CD8-positive, alpha-beta memory T cell (primary cell): ENCODE results near the gene TBL2. TPM values are rescaled to one million over a fixed set of nuclear protein-coding genes. Genes with fewer than 3 reads are reported as not detected.
"Not testable (repeated sequence)": the region's sequence is repeated elsewhere in the genome, so short reads cannot be mapped to it uniquely, and the experiment has no call there.

Experiments
- CTCF ChIA-PET: fragments of 350-600 bp; sonication (Branson Sonifier 250); formaldehyde crosslinking; loops from one replicate; lab custom pipeline; 2021; ENCODE audit warnings: antibody characterized with exemption; lab: Charles Lee
- POLR2A ChIA-PET: fragments of 350-600 bp; sonication (Branson Sonifier 250); formaldehyde crosslinking; loops from one replicate; lab custom pipeline; 2021; ENCODE audit warnings: antibody characterized with exemption; lab: Charles Lee
- DNase-seq, 5 donors: peaks; one replicate each; pipeline versions ENCODE4 v3.0.0 to v3.0.0-alpha.2; 2020 to 2022; ENCODE audit warnings: mixed read lengths in 1 of 5
- H3K27ac ChIP-seq: one replicate; pipeline ENCODE4 v1.7.0; 2013; ENCODE audit warnings: low read depth, mild to moderate bottlenecking, low read length, moderate library complexity
- H3K27me3 ChIP-seq: 2 replicates; pipeline ENCODE4 v1.7.0; 2013; ENCODE audit warnings: low read length, mild to moderate bottlenecking; ENCODE audit not compliant: insufficient read depth, poor library complexity, severe bottlenecking
- H3K36me3 ChIP-seq: 2 replicates; pipeline ENCODE4 v1.7.0; 2013; ENCODE audit warnings: mild to moderate bottlenecking, low read length, moderate library complexity; ENCODE audit not compliant: insufficient read depth
- H3K4me1 ChIP-seq: 2 replicates; pipeline ENCODE4 v1.7.0; 2013; ENCODE audit warnings: mild to moderate bottlenecking, low read length, moderate library complexity; ENCODE audit not compliant: insufficient read depth
- H3K4me3 ChIP-seq: 2 replicates; pipeline ENCODE4 v1.7.0; 2013; ENCODE audit warnings: mild to moderate bottlenecking, low read length
- H3K9me3 ChIP-seq: 2 replicates; pipeline ENCODE4 v1.7.0; 2013; ENCODE audit warnings: mild to moderate bottlenecking, low read length
- H3K27ac Mint-ChIP-seq, 8 donors: one replicate each; pipeline ENCODE4 v1.8.0; 2020 to 2021; ENCODE audit warnings: mixed read lengths in 8 of 8, mild to moderate bottlenecking in 6 of 8, inconsistent platforms in 3 of 8, moderate library complexity in 3 of 8
- H3K27me3 Mint-ChIP-seq, 2 donors: one replicate each; pipeline ENCODE4 v1.8.0; 2020 to 2021; ENCODE audit warnings: mixed read lengths in 2 of 2, mild to moderate bottlenecking in 1 of 2, moderate library complexity in 1 of 2
- H3K36me3 Mint-ChIP-seq, 3 donors: one replicate each; pipeline ENCODE4 v1.8.0; 2020 to 2021; ENCODE audit warnings: mixed read lengths in 3 of 3, inconsistent platforms in 1 of 3, mild to moderate bottlenecking in 1 of 3
- H3K4me1 Mint-ChIP-seq, 3 donors: one replicate each; pipeline ENCODE4 v1.8.0; 2020 to 2021; ENCODE audit warnings: mixed read lengths in 3 of 3, inconsistent platforms in 1 of 3, mild to moderate bottlenecking in 1 of 3
- H3K4me3 Mint-ChIP-seq, 7 donors: one replicate each; pipeline ENCODE4 v1.8.0; 2020 to 2021; ENCODE audit warnings: mixed read lengths in 7 of 7, mild to moderate bottlenecking in 6 of 7, moderate library complexity in 4 of 7, inconsistent platforms in 2 of 7
- H3K9me3 Mint-ChIP-seq, 5 donors: one replicate each; pipeline ENCODE4 v1.8.0; 2020 to 2022; ENCODE audit warnings: mixed read lengths in 5 of 5, mild to moderate bottlenecking in 3 of 5, moderate library complexity in 2 of 5, inconsistent platforms in 1 of 5
- polyA plus RNA-seq: library from polyadenylated mRNA; unstranded; fragments of 300-500 nt; fragmentation: Illumina TruSeq; gene quantifications from one replicate; pipeline ENCODE4 v1.2.3, GENCODE V29; 2021
- total RNA-seq, 2 experiments: library from RNA; stranded (reverse); gene quantifications; one replicate each; pipeline ENCODE4 v1.2.3, GENCODE V29; 2021

TBL2 gene
- total and polyA plus RNA-seq, 3 experiments from 2014 or later: 17.0 to 31.3 (median 29.1) TPM

- Histone ChIP-seq H3K9me3 (no peaks in the 10 kb centered on the region), H3K27ac (peak overlapping the region; percentile 1), H3K27me3 (peaks cover 5% of the 10 kb centered on the region), H3K4me1 (no peaks in the 10 kb centered on the region), H3K4me3 (no peak overlapping the region), H3K36me3 (no peaks in the 10 kb centered on the region)
- Mint-ChIP-seq H3K36me3 (no peaks in the 10 kb centered on the region), H3K27ac (no peak overlapping the region), H3K4me3 (no peak overlapping the region), H3K27me3 (peaks cover 8 to 40% of the 10 kb centered on the region in 2 donors), H3K9me3 (no peaks in the 10 kb centered on the region), H3K4me1 (no peaks in the 10 kb centered on the region)
- no peak for DNase-seq
- ChIA-PET POLR2A (no interaction called here), CTCF (interaction anchor here (1.2 to 1.6 kb wide), 3 partner anchors 10 to 113 kb away, joined by 3 read pairs; no protein-coding TSS in a partner anchor)
Observed at GRCh38 chr7:73612598-73613269, 34.4 kb upstream of the TBL2 start.

GRCh38 chr7:73611017-73611555, 32.7 kb upstream of the TBL2 start:
- H3K4me3 ChIP-seq: no peak overlapping the region
- DNase-seq: no peak
- H3K27ac Mint-ChIP-seq: peak overlapping the region in 1 of 8 donors; percentile 50
- H3K4me1 ChIP-seq: no peaks in the 10 kb centered on the region
- no peak overlapping the region for H3K4me3 Mint-ChIP-seq
- POLR2A ChIA-PET: no interaction called here
- peaks cover 12 to 45% of the 10 kb centered on the region in 2 donors for H3K27me3 Mint-ChIP-seq
- CTCF ChIA-PET: interaction anchor here (0.6 to 1.6 kb wide), 2 partner anchors 31 to 127 kb away, joined by 3 read pairs; no protein-coding TSS in a partner anchor
- H3K4me1 Mint-ChIP-seq: no peaks in the 10 kb centered on the region
- no peak overlapping the region for H3K27ac ChIP-seq
- peaks cover 13% of the 10 kb centered on the region for H3K27me3 ChIP-seq
- H3K9me3 ChIP-seq: no peaks in the 10 kb centered on the region
- no peaks in the 10 kb centered on the region for H3K36me3 Mint-ChIP-seq
- no peaks in the 10 kb centered on the region for H3K36me3 ChIP-seq
- H3K9me3 Mint-ChIP-seq: no peaks in the 10 kb centered on the region

- H3K36me3 ChIP-seq: no peaks in the 10 kb centered on the region
- ChIA-PET POLR2A (no interaction called here), CTCF (interaction anchor here (4.2 to 7.0 kb wide), 3 partner anchors 113 to 126 kb away, joined by 37 to 104 read pairs (median 81); partner anchors contain the start of genes ABHD11 and STX1A)
- H3K27me3 ChIP-seq: peaks cover 13% of the 10 kb centered on the region
- H3K27ac Mint-ChIP-seq: no peak overlapping the region
- H3K27me3 Mint-ChIP-seq: peaks cover 12 to 42% of the 10 kb centered on the region in 2 donors
- no peak overlapping the region for H3K4me3 Mint-ChIP-seq
- no peak overlapping the region for H3K4me3 ChIP-seq
- H3K27ac ChIP-seq: no peak overlapping the region
- H3K9me3 ChIP-seq: no peaks in the 10 kb centered on the region
- no peaks in the 10 kb centered on the region for H3K4me1 ChIP-seq
- no peak for DNase-seq
- no peaks in the 10 kb centered on the region for H3K9me3 Mint-ChIP-seq
- H3K36me3 Mint-ChIP-seq: no peaks in the 10 kb centered on the region
- H3K4me1 Mint-ChIP-seq: no peaks in the 10 kb centered on the region
Observed at GRCh38 chr7:73610105-73610504, 31.7 kb upstream of the TBL2 start.

GRCh38 chr7:73607692-73607983, 29.3 kb upstream of the TBL2 start:
- H3K4me1 ChIP-seq, H3K4me1 Mint-ChIP-seq, H3K36me3 ChIP-seq, H3K27me3 ChIP-seq, H3K36me3 Mint-ChIP-seq, H3K4me3 Mint-ChIP-seq, DNase-seq, H3K9me3 ChIP-seq, H3K4me3 ChIP-seq, H3K9me3 Mint-ChIP-seq, H3K27ac ChIP-seq, H3K27ac Mint-ChIP-seq: not testable (repeated sequence)
- H3K27me3 Mint-ChIP-seq: peaks cover 10 to 32% of the 10 kb centered on the region in 2 donors
- ChIA-PET CTCF (interaction anchor here (0.7 to 7.0 kb wide), 20 partner anchors 8 to 249 kb away, joined by 3 to 104 read pairs (median 6); partner anchors contain the start of genes ABHD11, STX1A and VPS37D), POLR2A (interaction anchor here (0.8 kb wide), 1 partner anchor 105 kb away, joined by 6 read pairs; no protein-coding TSS in a partner anchor)

GRCh38 chr7:73606801-73607691, 28.7 kb upstream of the TBL2 start:
- ChIA-PET POLR2A (interaction anchor here (0.6 to 0.8 kb wide), 2 partner anchors 79 to 106 kb away, joined by 3 to 6 read pairs; no protein-coding TSS in a partner anchor), CTCF (interaction anchor here (0.6 to 7.0 kb wide), 30 partner anchors 9 to 249 kb away, joined by 3 to 104 read pairs (median 5); partner anchors contain the start of genes ABHD11, BAZ1B, STX1A and VPS37D)
- H3K27me3 ChIP-seq: peaks cover 8% of the 10 kb centered on the region
- H3K36me3 ChIP-seq: no peaks in the 10 kb centered on the region
- Mint-ChIP-seq H3K4me3 (no peak overlapping the region), H3K4me1 (no peaks in the 10 kb centered on the region), H3K27me3 (peaks cover 11 to 31% of the 10 kb centered on the region in 2 donors), H3K36me3 (no peaks in the 10 kb centered on the region), H3K9me3 (no peaks in the 10 kb centered on the region), H3K27ac (peak overlapping the region in 1 of 8 donors; percentile 38)
- no peaks in the 10 kb centered on the region for H3K9me3 ChIP-seq
- peak; percentile 55 to 78 (median 65) for DNase-seq
- no peaks in the 10 kb centered on the region for H3K4me1 ChIP-seq
- no peak overlapping the region for H3K4me3 ChIP-seq
- H3K27ac ChIP-seq: no peak overlapping the region

- POLR2A ChIA-PET: interaction anchor here (0.5 to 0.6 kb wide), 2 partner anchors 111 to 817 kb away, joined by 3 to 4 read pairs; no protein-coding TSS in a partner anchor
- Mint-ChIP-seq H3K36me3 (no peaks in the 10 kb centered on the region), H3K27ac (no peak overlapping the region)
Observed at GRCh38 chr7:73605601-73606220, 27.3 kb upstream of the TBL2 start.

More at GRCh38 chr7:73605601-73606220, 27.3 kb upstream of the TBL2 start:
- H3K4me3 Mint-ChIP-seq: no peak overlapping the region
- no peaks in the 10 kb centered on the region for H3K9me3 Mint-ChIP-seq
- Histone ChIP-seq H3K9me3 (no peaks in the 10 kb centered on the region), H3K4me3 (no peak overlapping the region), H3K4me1 (no peaks in the 10 kb centered on the region), H3K27ac (no peak overlapping the region), H3K27me3 (peaks cover 8% of the 10 kb centered on the region), H3K36me3 (no peaks in the 10 kb centered on the region)
- no peak for DNase-seq
- H3K27me3 Mint-ChIP-seq: peaks cover 11 to 28% of the 10 kb centered on the region in 2 donors
- H3K4me1 Mint-ChIP-seq: no peaks in the 10 kb centered on the region
- CTCF ChIA-PET: interaction anchor here (1.0 to 7.0 kb wide), 11 partner anchors 10 to 251 kb away, joined by 3 to 104 read pairs (median 12); partner anchors contain the start of genes ABHD11 and STX1A
